Measurements from ENCODE around the gene OASL.

GRCh38 chr12:121021754-121022153 lies 17.3 kb downstream of the OASL start:
- TF ChIP-seq, protein P1, sequence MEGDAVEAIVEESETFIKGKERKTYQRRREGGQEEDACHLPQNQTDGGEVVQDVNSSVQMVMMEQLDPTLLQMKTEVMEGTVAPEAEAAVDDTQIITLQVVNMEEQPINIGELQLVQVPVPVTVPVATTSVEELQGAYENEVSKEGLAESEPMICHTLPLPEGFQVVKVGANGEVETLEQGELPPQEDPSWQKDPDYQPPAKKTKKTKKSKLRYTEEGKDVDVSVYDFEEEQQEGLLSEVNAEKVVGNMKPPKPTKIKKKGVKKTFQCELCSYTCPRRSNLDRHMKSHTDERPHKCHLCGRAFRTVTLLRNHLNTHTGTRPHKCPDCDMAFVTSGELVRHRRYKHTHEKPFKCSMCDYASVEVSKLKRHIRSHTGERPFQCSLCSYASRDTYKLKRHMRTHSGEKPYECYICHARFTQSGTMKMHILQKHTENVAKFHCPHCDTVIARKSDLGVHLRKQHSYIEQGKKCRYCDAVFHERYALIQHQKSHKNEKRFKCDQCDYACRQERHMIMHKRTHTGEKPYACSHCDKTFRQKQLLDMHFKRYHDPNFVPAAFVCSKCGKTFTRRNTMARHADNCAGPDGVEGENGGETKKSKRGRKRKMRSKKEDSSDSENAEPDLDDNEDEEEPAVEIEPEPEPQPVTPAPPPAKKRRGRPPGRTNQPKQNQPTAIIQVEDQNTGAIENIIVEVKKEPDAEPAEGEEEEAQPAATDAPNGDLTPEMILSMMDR (IDR thresholded peaks at IDR 0.05), result no peak
- TF ChIP-seq EP300 (IDR thresholded peaks at IDR 0.05) (no peak), POLR2AphosphoS5 (IDR thresholded peaks at IDR 0.05) (no peak)

Data from upper lobe of left lung (tissue), 4 donors.